ENCODE results near the gene PDE4D. TPM values are rescaled to one million over a fixed set of nuclear protein-coding genes. Genes with fewer than 3 reads are reported as not detected.

PDE4D gene
- total RNA-seq, 2 experiments from 2014 or later = 164 to 175 TPM

GRCh38 chr5:59326596-59326995 is 566.9 kb downstream of the PDE4D start:
- DNase-seq = no peak
- Mint-ChIP-seq H3K27ac (no peak overlapping the region), H3K36me3 (ENCODE audit: low read depth) (no peaks in the 10 kb centered on the region), H3K27me3 (peaks cover 5% of the 10 kb centered on the region), H3K9me3 (no peaks in the 10 kb centered on the region), H3K4me3 (no peak overlapping the region), H3K4me1 (ENCODE audit: low read depth) (no peaks in the 10 kb centered on the region)
- POLR2A ChIA-PET = no interaction called here
- CTCF ChIA-PET = interaction anchor here (1.1 to 1.9 kb wide), 2 partner anchors 8 to 9 kb away, joined by 3 to 4 read pairs; no protein-coding TSS in a partner anchor
- no peaks in the 10 kb centered on the region for H3K9me3 ChIP-seq (ENCODE audit: control insufficient read depth in 1 of 2, insufficient read depth in 1 of 2, low read length in 2 of 2)
- intact Hi-C loops (cut with DNase I, micrococcal nuclease) = no loop called here
- TF ChIP-seq CTCF (IDR thresholded peaks at IDR 0.05) = no peak
- no peak overlapping the region for H3K4me3 ChIP-seq (ENCODE audit: low read length)
- no peaks in the 10 kb centered on the region for H3K27me3 ChIP-seq (ENCODE audit: control insufficient read depth in 1 of 2, insufficient read depth in 2 of 2, low read length in 2 of 2)
- no peak overlapping the region for H3K27ac ChIP-seq (ENCODE audit: low read depth in 1 of 2, low read length in 2 of 2)
- H3K36me3 ChIP-seq (ENCODE audit: insufficient read depth, low read length) = no peaks in the 10 kb centered on the region
- no peaks in the 10 kb centered on the region for H3K4me1 ChIP-seq (ENCODE audit: insufficient read depth, low read length)
- no peak for ATAC-seq (ENCODE audit: poor library complexity)

- ATAC-seq (ENCODE audit: poor library complexity) (no peak), DNase-seq (no peak)
- H3K4me3 Mint-ChIP-seq = no peak overlapping the region
- no peaks in the 10 kb centered on the region for H3K9me3 Mint-ChIP-seq
- CTCF ChIA-PET = no interaction called here
- no peaks in the 10 kb centered on the region for H3K4me1 Mint-ChIP-seq (ENCODE audit: low read depth)
- H3K36me3 Mint-ChIP-seq (ENCODE audit: low read depth) = no peaks in the 10 kb centered on the region
- H3K4me1 ChIP-seq (ENCODE audit: insufficient read depth, low read length) = no peaks in the 10 kb centered on the region
- POLR2A ChIA-PET = no interaction called here
- H3K27me3 ChIP-seq (ENCODE audit: control insufficient read depth in 1 of 2, insufficient read depth in 2 of 2, low read length in 2 of 2) = no peaks in the 10 kb centered on the region
- intact Hi-C loops (cut with DNase I, micrococcal nuclease) = no loop called here
- H3K27ac Mint-ChIP-seq = no peak overlapping the region
- H3K4me3 ChIP-seq (ENCODE audit: low read length) = no peak overlapping the region
- H3K36me3 ChIP-seq (ENCODE audit: insufficient read depth, low read length) = no peaks in the 10 kb centered on the region
- no peaks in the 10 kb centered on the region for H3K9me3 ChIP-seq (ENCODE audit: control insufficient read depth in 1 of 2, insufficient read depth in 1 of 2, low read length in 2 of 2)
- TF ChIP-seq CTCF (IDR thresholded peaks at IDR 0.05) = no peak
- peaks cover 5% of the 10 kb centered on the region for H3K27me3 Mint-ChIP-seq
- no peak overlapping the region for H3K27ac ChIP-seq (ENCODE audit: low read depth in 1 of 2, low read length in 2 of 2)
Measured at GRCh38 chr5:59325070-59325469, 568.5 kb downstream of the PDE4D start.

GRCh38 chr5:59322894-59323293 is 570.6 kb downstream of the PDE4D start:
- no peak overlapping the region for H3K27ac ChIP-seq (ENCODE audit: low read depth in 1 of 2, low read length in 2 of 2)
- peaks cover 5% of the 10 kb centered on the region for H3K27me3 Mint-ChIP-seq
- no peaks in the 10 kb centered on the region for H3K4me1 Mint-ChIP-seq (ENCODE audit: low read depth)
- H3K27ac Mint-ChIP-seq = no peak overlapping the region
- H3K4me3 Mint-ChIP-seq = no peak overlapping the region
- H3K4me1 ChIP-seq (ENCODE audit: insufficient read depth, low read length) = no peaks in the 10 kb centered on the region
- intact Hi-C loops (cut with DNase I, micrococcal nuclease) = no loop called here
- no peak for ATAC-seq (ENCODE audit: poor library complexity)
- no peak overlapping the region for H3K4me3 ChIP-seq (ENCODE audit: low read length)
- H3K36me3 ChIP-seq (ENCODE audit: insufficient read depth, low read length) = no peaks in the 10 kb centered on the region
- H3K9me3 ChIP-seq (ENCODE audit: control insufficient read depth in 1 of 2, insufficient read depth in 1 of 2, low read length in 2 of 2) = no peaks in the 10 kb centered on the region
- ChIA-PET POLR2A (no interaction called here), CTCF (no interaction called here)
- no peaks in the 10 kb centered on the region for H3K36me3 Mint-ChIP-seq (ENCODE audit: low read depth)
- no peak for DNase-seq
- no peaks in the 10 kb centered on the region for H3K9me3 Mint-ChIP-seq
- no peaks in the 10 kb centered on the region for H3K27me3 ChIP-seq (ENCODE audit: control insufficient read depth in 1 of 2, insufficient read depth in 2 of 2, low read length in 2 of 2)
- no peak for TF ChIP-seq CTCF (IDR thresholded peaks at IDR 0.05)
